B cell (primary cell): ENCODE results near the gene TRPM2. TPM values are rescaled to one million over a fixed set of nuclear protein-coding genes. Genes with fewer than 3 reads are reported as not detected.

Experiments used
- ATAC-seq: fragments of 200-7000 bp; cut with Tn5 transposase; one replicate; pipeline ENCODE4 v1.10.0; 2021; ENCODE audit warnings: low read depth, mild to moderate bottlenecking, moderate number of reproducible peaks, moderate library complexity
- CTCF ChIA-PET: fragments of 350-600 bp; sonication (Branson Sonifier 250); formaldehyde crosslinking; loops from one replicate; lab custom pipeline; 2021; ENCODE audit warnings: antibody characterized with exemption, inconsistent platforms; lab: Charles Lee
- POLR2A ChIA-PET: fragments of 350-600 bp; sonication (Branson Sonifier 250); formaldehyde crosslinking; loops from one replicate; lab custom pipeline; 2021; ENCODE audit warnings: antibody characterized with exemption; lab: Charles Lee
- DNase-seq: peaks from one replicate; pipeline ENCODE4 v3.0.0; 2013
- H2AFZ ChIP-seq: 2 replicates; pipeline ENCODE4 v1.6.1; 2012; ENCODE audit warnings: mild to moderate bottlenecking, low read depth, low read length; ENCODE audit not compliant: insufficient read depth, poor library complexity, severe bottlenecking
- H3K27ac ChIP-seq, 2 donors: 1 replicate in 1 of 2; 2 replicates in 1 of 2; pipeline ENCODE4 v1.5.1; 2012 to 2013; ENCODE audit warnings: low read length in 2 of 2, mild to moderate bottlenecking in 2 of 2, moderate library complexity in 1 of 2
- H3K27me3 ChIP-seq, 4 experiments: fragments of 200-600 bp in 1 of 4; sonication (generic) in 1 of 4; replicated peaks in 1 of 4; 1 replicate in 2 of 4; 2 replicates in 2 of 4; pipeline versions ENCODE4 v1.6.1 to v1.7.0; 2013 to 2016; ENCODE audit warnings: low read length in 3 of 4, mild to moderate bottlenecking in 2 of 4, mixed read lengths in 1 of 4, moderate library complexity in 1 of 4; ENCODE audit not compliant: insufficient read depth in 4 of 4, control insufficient read depth in 3 of 4; ENCODE audit errors: control extremely low read depth in 1 of 4
- H3K36me3 ChIP-seq, 2 experiments: replicated peaks in 1 of 2; 1 replicate in 1 of 2; 2 replicates in 1 of 2; pipeline versions ENCODE4 v1.6.1 to v1.7.1; 2013; ENCODE audit warnings: low read length in 1 of 2; ENCODE audit not compliant: insufficient read depth in 2 of 2, control insufficient read depth in 1 of 2; ENCODE audit errors: control extremely low read depth in 1 of 2, extremely low read depth in 1 of 2
- H3K4me1 ChIP-seq, 2 donors: fragments of 200-600 bp in 1 of 2; sonication (generic) in 1 of 2; 1 replicate in 1 of 2; 2 replicates in 1 of 2; pipeline versions ENCODE4 v1.5.1 to v1.6.1; 2013 to 2017; ENCODE audit warnings: low read length in 2 of 2; ENCODE audit not compliant: control insufficient read depth in 2 of 2, insufficient read depth in 2 of 2
- H3K4me2 ChIP-seq: replicated peaks from 2 replicates; pipeline ENCODE3; 2012; ENCODE audit warnings: mild to moderate bottlenecking, low read depth, low read length; ENCODE audit not compliant: poor library complexity, severe bottlenecking
- H3K4me3 ChIP-seq, 5 experiments: fragments of 200-600 bp in 1 of 5; sonication (generic) in 1 of 5; 1 replicate in 3 of 5; 2 replicates in 2 of 5; pipeline versions ENCODE4 v1.5.1 to v1.7.0; 2011 to 2016; ENCODE audit warnings: low read length in 4 of 5, mild to moderate bottlenecking in 4 of 5, low read depth in 2 of 5, control low read depth in 1 of 5, moderate library complexity in 1 of 5; ENCODE audit not compliant: insufficient read depth in 1 of 5; ENCODE audit errors: control extremely low read depth in 1 of 5, extremely low read depth in 1 of 5
- H3K79me2 ChIP-seq: fragments of 200-600 bp; sonication (generic); one replicate; pipeline ENCODE4 v1.6.0; 2016; ENCODE audit warnings: low read length; ENCODE audit not compliant: control insufficient read depth, insufficient read depth
- H3K9ac ChIP-seq: fragments of 200-600 bp; sonication (generic); 2 replicates; pipeline ENCODE4 v1.6.1; 2017; ENCODE audit warnings: mild to moderate bottlenecking, low read length, moderate library complexity
- H3K9me3 ChIP-seq, 3 donors: one replicate each; pipeline versions ENCODE4 v1.6.1 to v1.7.1; 2013; ENCODE audit warnings: low read length in 2 of 3; ENCODE audit not compliant: control insufficient read depth in 2 of 3, insufficient read depth in 1 of 3; ENCODE audit errors: control extremely low read depth in 1 of 3
- H4K20me1 ChIP-seq: 2 replicates; pipeline ENCODE4 v1.6.0; 2012; ENCODE audit warnings: mild to moderate bottlenecking, low read length; ENCODE audit not compliant: insufficient read depth, control insufficient read depth, poor library complexity, severe bottlenecking
- H3K27ac Mint-ChIP-seq: one replicate; pipeline ENCODE4 v1.8.0; 2021; ENCODE audit warnings: mixed read lengths
- H3K27me3 Mint-ChIP-seq: one replicate; pipeline ENCODE4 v1.8.0; 2021; ENCODE audit warnings: mixed read lengths
- H3K4me1 Mint-ChIP-seq: one replicate; pipeline ENCODE4 v1.8.0; 2021; ENCODE audit warnings: mixed read lengths
- H3K4me3 Mint-ChIP-seq: one replicate; pipeline ENCODE4 v1.8.0; 2021; ENCODE audit warnings: mixed read lengths
- H3K9me3 Mint-ChIP-seq: one replicate; pipeline ENCODE4 v1.8.0; 2022; ENCODE audit warnings: mixed read lengths; ENCODE audit not compliant: insufficient read depth
- EZH2 ChIP-seq: IDR thresholded peaks from 2 replicates; pipeline ENCODE4 v1.6.1; 2012; ENCODE audit warnings: borderline replicate concordance, low read depth, mild to moderate bottlenecking, moderate library complexity, low read length; ENCODE audit not compliant: insufficient read depth, poor library complexity, severe bottlenecking
- WGBS: methylation state at CpG from one replicate; pipeline ENCODE4 v1.1.5; 2013; ENCODE audit warnings: missing lambda C conversion rate; ENCODE audit not compliant: insufficient coverage; 5-methylcytosine and 5-hydroxymethylcytosine counted together
- intact Hi-C: fragments of 100-400 bp; cut with micrococcal nuclease; formaldehyde crosslinking; loops from one replicate; pipeline ENCODE4 v1.10.0; 2022
- polyA plus RNA-seq: library from polyadenylated mRNA; depleted of rRNA; stranded (reverse); fragments of >200 nt; gene quantifications from 2 replicates; pipeline ENCODE4 v1.2.3, GENCODE V29; 2012
- total RNA-seq, 2 donors: library from RNA; stranded (reverse); fragments of 120-200 nt in 1 of 2; gene quantifications; 1 replicate in 1 of 2; 2 replicates in 1 of 2; pipeline versions ENCODE4 v1.2.3 to v1.2.4, GENCODE V29; 2013 to 2022
- TF ChIP-seq, protein P1 (sequence below): fragments of 200-600 bp; IDR thresholded peaks from one replicate; pipeline ENCODE4 v1.8.0; 2022; ENCODE audit warnings: antibody characterized with exemption, mild to moderate bottlenecking

The TRPM2 gene
- total and polyA plus RNA-seq, 2 donors (not counting 1 experiment from before 2014, with no cell fraction given): 1.6 to 8.4 TPM

DNA sequence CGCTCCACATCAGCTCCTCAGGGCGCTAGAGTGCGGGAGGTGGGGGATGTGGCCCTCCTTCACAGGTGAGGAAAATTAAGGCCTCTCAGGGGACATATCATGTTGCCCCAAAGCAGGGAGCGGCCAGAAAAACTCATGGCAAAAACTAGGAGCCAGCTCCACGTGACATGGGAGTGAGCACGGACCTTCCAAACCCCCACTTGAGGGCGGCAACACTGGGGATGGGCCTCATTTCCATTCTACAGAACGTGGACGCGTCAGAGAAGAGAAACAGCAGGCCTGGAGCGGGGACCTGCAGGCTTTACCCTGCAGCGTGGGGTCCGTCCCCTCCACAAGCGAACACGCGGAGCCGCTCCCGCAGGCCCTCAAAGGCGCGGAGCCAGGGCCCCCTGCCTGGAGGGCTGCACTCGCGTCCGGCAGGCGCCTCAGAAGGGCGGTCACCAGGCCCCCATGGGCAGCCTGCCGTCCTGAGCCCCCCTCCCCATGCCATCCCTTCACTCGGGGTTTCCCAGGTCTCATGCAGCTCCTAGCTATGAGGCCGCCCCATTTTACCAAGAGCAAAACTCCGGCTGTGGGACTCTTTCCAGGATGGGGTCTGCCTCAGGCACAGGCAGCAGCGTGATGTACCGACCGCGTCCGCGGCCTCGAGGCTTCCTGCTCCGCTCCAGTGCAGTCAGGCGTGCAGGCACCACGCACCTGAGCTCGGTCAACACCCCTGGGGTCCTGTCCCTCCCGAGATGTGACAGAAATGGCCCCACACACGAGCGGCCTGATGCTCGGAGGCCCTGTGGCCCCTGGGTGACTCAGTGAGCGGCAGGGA lies 19.7 kb upstream of the TRPM2 start:
- Mint-ChIP-seq H3K27ac (no peak overlapping the region), H3K4me3 (no peak overlapping the region), H3K27me3 (no peaks in the 10 kb centered on the region), H3K4me1 (peaks cover 4% of the 10 kb centered on the region), H3K9me3 (no peaks in the 10 kb centered on the region)
- 88% methylated on average over 45 of the region's 45 CpGs for WGBS
- Histone ChIP-seq H2AFZ (no peak overlapping the region), H4K20me1 (peaks cover 46% of the 10 kb centered on the region), H3K4me3 (no peak overlapping the region), H3K4me1 (peaks cover 0 to 6% of the 10 kb centered on the region in 2 donors), H3K9me3 (no peaks in the 10 kb centered on the region), H3K36me3 (peaks cover 0 to 33% of the 10 kb centered on the region in 2 experiments), H3K4me2 (no peak overlapping the region), H3K27me3 (no peaks in the 10 kb centered on the region), H3K9ac (no peak overlapping the region), H3K27ac (no peak overlapping the region), H3K79me2 (no peaks in the 10 kb centered on the region)
- CTCF ChIA-PET: no interaction called here
- TF ChIP-seq EZH2: no peak
- TF ChIP-seq, protein P1, sequence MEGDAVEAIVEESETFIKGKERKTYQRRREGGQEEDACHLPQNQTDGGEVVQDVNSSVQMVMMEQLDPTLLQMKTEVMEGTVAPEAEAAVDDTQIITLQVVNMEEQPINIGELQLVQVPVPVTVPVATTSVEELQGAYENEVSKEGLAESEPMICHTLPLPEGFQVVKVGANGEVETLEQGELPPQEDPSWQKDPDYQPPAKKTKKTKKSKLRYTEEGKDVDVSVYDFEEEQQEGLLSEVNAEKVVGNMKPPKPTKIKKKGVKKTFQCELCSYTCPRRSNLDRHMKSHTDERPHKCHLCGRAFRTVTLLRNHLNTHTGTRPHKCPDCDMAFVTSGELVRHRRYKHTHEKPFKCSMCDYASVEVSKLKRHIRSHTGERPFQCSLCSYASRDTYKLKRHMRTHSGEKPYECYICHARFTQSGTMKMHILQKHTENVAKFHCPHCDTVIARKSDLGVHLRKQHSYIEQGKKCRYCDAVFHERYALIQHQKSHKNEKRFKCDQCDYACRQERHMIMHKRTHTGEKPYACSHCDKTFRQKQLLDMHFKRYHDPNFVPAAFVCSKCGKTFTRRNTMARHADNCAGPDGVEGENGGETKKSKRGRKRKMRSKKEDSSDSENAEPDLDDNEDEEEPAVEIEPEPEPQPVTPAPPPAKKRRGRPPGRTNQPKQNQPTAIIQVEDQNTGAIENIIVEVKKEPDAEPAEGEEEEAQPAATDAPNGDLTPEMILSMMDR: no peak
- ATAC-seq: no peak
- no peak for DNase-seq
- POLR2A ChIA-PET: interaction anchor here (0.6 kb wide), 1 partner anchor 495 kb away, joined by 12 read pairs; no protein-coding TSS in a partner anchor
- intact Hi-C loops: no loop called here
